ENCODE measurements around the gene ZNF550. TPM values are rescaled to one million over a fixed set of nuclear protein-coding genes. Genes with fewer than 3 reads are reported as not detected.
A peak's percentile ranks its signal among the peaks of the same experiment; 100 is the strongest.

Gene ZNF550
- total RNA-seq: 10.4 and 13.1 TPM in 2 replicates
- long read RNA-seq, full-length matches to known transcripts: 11 of 14 reads
- long read RNA-seq, partial matches to known transcripts: 3 of 14 reads
- long read RNA-seq, other reads (novel, unspliced or antisense): 0 of 14 reads

DNA sequence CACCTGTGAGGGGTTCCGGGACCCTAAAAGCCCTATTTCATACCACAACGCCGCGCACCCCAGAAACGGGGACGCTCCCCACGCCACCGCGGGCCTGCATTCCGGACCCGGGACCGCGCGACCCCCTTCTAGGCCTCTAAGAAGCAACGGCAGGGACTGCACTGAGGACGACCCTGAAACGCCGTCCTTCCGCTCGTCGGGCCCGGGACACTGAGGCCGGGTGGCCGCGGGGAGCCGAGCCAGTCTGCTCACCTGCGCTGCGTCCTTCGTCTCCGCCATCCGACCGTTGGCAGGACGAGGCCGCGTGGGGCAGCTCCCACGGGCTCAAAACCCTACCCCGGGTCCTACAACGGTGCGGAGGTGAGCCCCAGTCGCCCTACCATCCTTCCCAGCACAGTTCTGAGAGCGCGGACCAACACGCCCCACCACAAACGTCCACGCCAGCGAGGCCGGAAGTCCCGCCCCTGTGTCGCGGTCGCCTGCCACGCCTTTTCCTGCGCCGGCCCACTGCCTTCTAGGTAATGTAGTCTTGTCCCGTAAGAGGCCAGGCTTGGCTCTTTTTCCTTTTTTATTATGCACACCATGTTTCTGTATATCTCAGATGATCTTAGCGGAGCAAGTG lies at the start of gene ZNF550:
Gene ZNF550, minus strand, starts transcription at position 460 of the 622 bp plus-strand sequence. Its CDS starts 181 bp downstream, at position 279.
- H3K4me3 Mint-ChIP-seq: peak within 1 kb of the TSS; percentile 97
- H3K27me3 Mint-ChIP-seq (ENCODE audit: low read depth): peaks cover 6% of the 10 kb centered on the region
- no peak for TF ChIP-seq CTCF (conservative IDR thresholded peaks at IDR 0.05)
- H3K4me1 Mint-ChIP-seq: peaks cover 23% of the 10 kb centered on the region
- peaks cover 25% of the 10 kb centered on the region for H3K9me3 Mint-ChIP-seq
- peak within 1 kb of the TSS; percentile 91 for H3K27ac Mint-ChIP-seq (ENCODE audit: unreplicated experiment)
- peaks cover 46% of the 10 kb centered on the region for H3K36me3 Mint-ChIP-seq (ENCODE audit: low read depth)
- peak; percentile 79 for DNase-seq (ENCODE audit: low read depth, low spot score)

DNA sequence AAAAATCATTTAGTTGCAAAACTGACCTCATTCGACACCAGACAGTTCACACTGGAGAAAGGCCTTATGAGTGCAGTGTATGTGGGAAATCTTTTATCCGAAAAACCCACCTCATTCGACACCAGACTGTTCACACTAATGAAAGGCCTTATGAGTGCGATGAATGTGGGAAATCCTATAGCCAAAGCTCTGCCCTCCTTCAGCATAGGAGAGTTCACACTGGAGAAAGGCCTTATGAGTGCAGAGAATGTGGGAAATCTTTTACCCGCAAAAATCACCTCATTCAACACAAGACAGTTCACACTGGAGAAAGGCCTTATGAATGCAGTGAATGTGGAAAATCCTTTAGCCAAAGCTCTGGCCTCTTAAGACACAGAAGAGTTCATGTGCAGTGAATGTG lies 47.3 kb upstream of the ZNF550 start:
- peaks cover 66% of the 10 kb centered on the region for H3K36me3 Mint-ChIP-seq (ENCODE audit: low read depth)
- DNase-seq (ENCODE audit: low read depth, low spot score): no peak
- H3K4me1 Mint-ChIP-seq: no peaks in the 10 kb centered on the region
- H3K27me3 Mint-ChIP-seq (ENCODE audit: low read depth): no peaks in the 10 kb centered on the region
- H3K9me3 Mint-ChIP-seq: peaks cover 15% of the 10 kb centered on the region
- no peak overlapping the region for H3K27ac Mint-ChIP-seq (ENCODE audit: unreplicated experiment)
- no peak for TF ChIP-seq CTCF (conservative IDR thresholded peaks at IDR 0.05)
- no peak overlapping the region for H3K4me3 Mint-ChIP-seq

GRCh38 chr19:57599761-57600383 lies 40.2 kb upstream of the ZNF550 start, which contains the start of gene ZNF530:
ZNF530 (plus strand) TSS chr19:57599885; CDS start chr19:57604346, 4,461 bp downstream.
- peak; percentile 77 for DNase-seq (ENCODE audit: low read depth, low spot score)
- H3K36me3 Mint-ChIP-seq (ENCODE audit: low read depth): peaks cover 46% of the 10 kb centered on the region
- peaks cover 15% of the 10 kb centered on the region for H3K4me1 Mint-ChIP-seq
- TF ChIP-seq CTCF (conservative IDR thresholded peaks at IDR 0.05): no peak
- peak within 1 kb of the TSS; percentile 92 for H3K4me3 Mint-ChIP-seq
- no peak within 1 kb of the TSS for H3K27ac Mint-ChIP-seq (ENCODE audit: unreplicated experiment)
- H3K27me3 Mint-ChIP-seq (ENCODE audit: low read depth): peaks cover 5% of the 10 kb centered on the region
- H3K9me3 Mint-ChIP-seq: peaks cover 35% of the 10 kb centered on the region

DNA sequence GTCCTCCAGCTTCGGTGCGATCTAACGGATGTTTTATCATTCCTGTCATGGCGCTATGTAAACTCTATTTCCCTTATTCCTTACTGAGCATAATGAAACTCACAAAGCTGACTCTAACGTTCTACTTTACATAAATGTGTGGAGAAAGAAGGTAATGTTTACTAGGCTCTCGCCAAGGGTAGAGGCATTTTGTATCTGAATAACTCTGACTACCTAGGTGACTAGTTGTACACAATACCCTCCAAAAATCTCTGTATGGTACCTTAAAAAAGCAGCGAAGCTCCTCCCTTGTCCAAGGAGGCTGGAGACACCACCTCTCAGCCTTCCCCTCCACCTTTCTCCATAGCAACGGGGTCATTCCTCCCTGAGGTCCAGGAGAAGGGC lies 39.7 kb upstream of the ZNF550 start:
- Mint-ChIP-seq H3K4me3 (peak overlapping the region; percentile 92), H3K27me3 (ENCODE audit: low read depth) (peaks cover 5% of the 10 kb centered on the region), H3K4me1 (peaks cover 15% of the 10 kb centered on the region), H3K36me3 (ENCODE audit: low read depth) (peaks cover 44% of the 10 kb centered on the region), H3K27ac (ENCODE audit: unreplicated experiment) (no peak overlapping the region), H3K9me3 (peaks cover 35% of the 10 kb centered on the region)
- no peak for TF ChIP-seq CTCF (conservative IDR thresholded peaks at IDR 0.05)
- no peak for DNase-seq (ENCODE audit: low read depth, low spot score)

- no peak for TF ChIP-seq CTCF (conservative IDR thresholded peaks at IDR 0.05)
- Mint-ChIP-seq H3K27ac (ENCODE audit: unreplicated experiment) (no peak overlapping the region), H3K36me3 (ENCODE audit: low read depth) (peaks cover 82% of the 10 kb centered on the region), H3K27me3 (ENCODE audit: low read depth) (no peaks in the 10 kb centered on the region), H3K9me3 (peaks cover 40% of the 10 kb centered on the region), H3K4me3 (peak overlapping the region; percentile 17), H3K4me1 (peaks cover 20% of the 10 kb centered on the region)
- DNase-seq (ENCODE audit: low read depth, low spot score): no peak
Measured at GRCh38 chr19:57587529-57587928, 27.9 kb upstream of the ZNF550 start.

Data from neural crest cell (in vitro differentiated cells).